DOHH2 (cell line): Measurements from ENCODE around the gene UNC13D.

Source experiments
- EZH2phosphoT487 ChIP-seq: fragments of 200-600 bp; sonication (generic); IDR thresholded peaks from 2 replicates; pipeline ENCODE4 v1.6.1; 2017; ENCODE audit warnings: borderline replicate concordance, mild to moderate bottlenecking, antibody characterized with exemption, low read length, moderate library complexity, mixed read lengths
- TF ChIP-seq, protein P1 (sequence below): fragments of 200-600 bp; sonication (generic); IDR thresholded peaks from one replicate; pipeline ENCODE4 v1.5.1; 2014; ENCODE audit warnings: antibody characterized with exemption, mild to moderate bottlenecking, low read depth, low read length; ENCODE audit not compliant: poor library complexity, severe bottlenecking

DNA sequence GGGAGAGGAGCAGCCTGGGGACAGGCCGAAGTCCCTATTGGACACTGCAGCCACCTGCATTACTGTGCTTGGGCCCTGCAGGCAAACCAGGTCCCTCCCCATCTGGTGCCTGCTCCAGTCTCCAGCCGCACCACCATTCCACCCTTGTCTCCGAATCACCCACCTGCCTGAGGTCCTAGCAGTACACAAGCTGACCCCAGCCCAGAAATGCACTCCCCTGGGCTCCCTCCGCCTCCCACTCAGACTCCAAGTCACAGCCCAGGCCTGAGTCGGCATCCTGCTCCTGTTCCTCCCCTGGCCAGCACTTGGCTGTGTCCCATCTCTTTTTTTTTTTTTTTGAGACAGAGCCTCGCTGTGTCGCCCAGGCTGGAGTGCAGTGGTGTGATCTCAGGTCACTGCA lies 6.3 kb downstream of the UNC13D start:
- TF ChIP-seq, protein P1, sequence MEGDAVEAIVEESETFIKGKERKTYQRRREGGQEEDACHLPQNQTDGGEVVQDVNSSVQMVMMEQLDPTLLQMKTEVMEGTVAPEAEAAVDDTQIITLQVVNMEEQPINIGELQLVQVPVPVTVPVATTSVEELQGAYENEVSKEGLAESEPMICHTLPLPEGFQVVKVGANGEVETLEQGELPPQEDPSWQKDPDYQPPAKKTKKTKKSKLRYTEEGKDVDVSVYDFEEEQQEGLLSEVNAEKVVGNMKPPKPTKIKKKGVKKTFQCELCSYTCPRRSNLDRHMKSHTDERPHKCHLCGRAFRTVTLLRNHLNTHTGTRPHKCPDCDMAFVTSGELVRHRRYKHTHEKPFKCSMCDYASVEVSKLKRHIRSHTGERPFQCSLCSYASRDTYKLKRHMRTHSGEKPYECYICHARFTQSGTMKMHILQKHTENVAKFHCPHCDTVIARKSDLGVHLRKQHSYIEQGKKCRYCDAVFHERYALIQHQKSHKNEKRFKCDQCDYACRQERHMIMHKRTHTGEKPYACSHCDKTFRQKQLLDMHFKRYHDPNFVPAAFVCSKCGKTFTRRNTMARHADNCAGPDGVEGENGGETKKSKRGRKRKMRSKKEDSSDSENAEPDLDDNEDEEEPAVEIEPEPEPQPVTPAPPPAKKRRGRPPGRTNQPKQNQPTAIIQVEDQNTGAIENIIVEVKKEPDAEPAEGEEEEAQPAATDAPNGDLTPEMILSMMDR, result no peak
- no peak for TF ChIP-seq EZH2phosphoT487
